GM18907 (cell line): Measurements from ENCODE around the gene MAP2K1.
"Not testable (repeated sequence)": the region's sequence is repeated elsewhere in the genome, so short reads cannot be mapped to it uniquely, and the experiment has no call there.

Experiments used
- ATAC-seq: cut with Tn5 transposase; IDR thresholded peaks from one replicate; pipeline ENCODE4 v1.9.1; 2021; ENCODE audit warnings: mild to moderate bottlenecking, moderate library complexity; ENCODE audit not compliant: unreplicated experiment

Gene MAP2K1

GRCh38 chr15:66472176-66472999, 85.7 kb downstream of the MAP2K1 start:
- peak; percentile 76 for ATAC-seq

GRCh38 chr15:66474135-66474534, 87.4 kb downstream of the MAP2K1 start:
- no peak for ATAC-seq

GRCh38 chr15:66474963-66475362, 88.3 kb downstream of the MAP2K1 start:
- no peak for ATAC-seq

GRCh38 chr15:66476535-66476934, 89.8 kb downstream of the MAP2K1 start:
- ATAC-seq, result no peak

- no peak for ATAC-seq
Observed at GRCh38 chr15:66477011-66477410, 90.3 kb downstream of the MAP2K1 start.

- no peak for ATAC-seq
Observed at GRCh38 chr15:66480267-66480666, 93.6 kb downstream of the MAP2K1 start.

- no peak for ATAC-seq
Observed at GRCh38 chr15:66481107-66481856, 94.6 kb downstream of the MAP2K1 start.

- ATAC-seq, result no peak
Observed at GRCh38 chr15:66482539-66482938, 95.8 kb downstream of the MAP2K1 start.

GRCh38 chr15:66483131-66483566, 96.4 kb downstream of the MAP2K1 start:
- no peak for ATAC-seq

GRCh38 chr15:66484539-66485112, 97.9 kb downstream of the MAP2K1 start:
- no peak for ATAC-seq

- no peak for ATAC-seq
Observed at GRCh38 chr15:66486887-66487286, 100.2 kb downstream of the MAP2K1 start.

GRCh38 chr15:66488525-66488924, 101.8 kb downstream of the MAP2K1 start:
- ATAC-seq, result no peak

- no peak for ATAC-seq
Observed at GRCh38 chr15:66489179-66489791, 102.6 kb downstream of the MAP2K1 start.

- ATAC-seq, result no peak
Observed at GRCh38 chr15:66491846-66492245, 105.1 kb downstream of the MAP2K1 start.

GRCh38 chr15:66494262-66494661, 107.5 kb downstream of the MAP2K1 start:
- no peak for ATAC-seq

GRCh38 chr15:66496951-66497501, 110.3 kb downstream of the MAP2K1 start:
- peak; percentile 27 for ATAC-seq

- peak; percentile 85 for ATAC-seq
Observed at GRCh38 chr15:66497502-66498455, 111.1 kb downstream of the MAP2K1 start, which contains the start of gene SNAPC5. Gene SNAPC5, minus strand, starts transcription at chr15:66497762. Its CDS starts 31 bp downstream, at chr15:66497731.

GRCh38 chr15:66498501-66499386, 112.0 kb downstream of the MAP2K1 start:
- ATAC-seq, result no peak

GRCh38 chr15:66500346-66500745, 113.6 kb downstream of the MAP2K1 start:
- not testable (repeated sequence) for ATAC-seq
